Peyer's patch (tissue), 4 donors: Measurements from ENCODE around the gene CFAP97D1.

Experiments used
- POLR2A ChIP-seq, 2 donors: fragments of 450-650 bp; IDR thresholded peaks; one replicate each; pipeline ENCODE4 v1.5.1; 2017; ENCODE audit warnings: antibody characterized with exemption in 2 of 2, mild to moderate bottlenecking in 2 of 2, moderate library complexity in 2 of 2
- TF ChIP-seq, protein P1 (sequence below), 6 experiments: fragments of 450-650 bp in 4 of 6; fragments of 200-600 bp in 2 of 6; sonication (generic) in 1 of 6; IDR thresholded peaks; one replicate each; pipeline ENCODE4 v1.5.1; 2017 to 2019; ENCODE audit warnings: antibody characterized with exemption in 6 of 6, mild to moderate bottlenecking in 3 of 6, moderate library complexity in 1 of 6

DNA sequence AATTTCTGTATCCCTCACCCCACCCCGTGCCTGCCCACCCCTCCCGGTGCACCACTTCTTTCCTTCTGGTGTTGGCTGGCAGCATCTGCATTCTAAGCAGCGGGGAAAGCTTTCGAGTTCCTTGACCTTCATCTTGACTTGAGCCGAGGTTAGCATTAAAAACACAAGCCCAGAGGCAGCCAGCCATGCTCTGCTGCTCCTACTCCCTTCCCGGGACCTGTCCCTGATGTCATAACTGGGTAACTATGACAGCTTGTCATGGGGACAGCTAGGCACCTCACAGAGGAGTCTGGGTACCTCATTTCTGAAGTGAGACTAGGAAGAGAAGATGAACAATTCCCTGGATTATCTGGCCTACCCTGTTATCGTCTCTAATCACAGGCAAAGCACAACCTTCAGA, at the start of gene CFAP97D1:
- TF ChIP-seq, protein P1, sequence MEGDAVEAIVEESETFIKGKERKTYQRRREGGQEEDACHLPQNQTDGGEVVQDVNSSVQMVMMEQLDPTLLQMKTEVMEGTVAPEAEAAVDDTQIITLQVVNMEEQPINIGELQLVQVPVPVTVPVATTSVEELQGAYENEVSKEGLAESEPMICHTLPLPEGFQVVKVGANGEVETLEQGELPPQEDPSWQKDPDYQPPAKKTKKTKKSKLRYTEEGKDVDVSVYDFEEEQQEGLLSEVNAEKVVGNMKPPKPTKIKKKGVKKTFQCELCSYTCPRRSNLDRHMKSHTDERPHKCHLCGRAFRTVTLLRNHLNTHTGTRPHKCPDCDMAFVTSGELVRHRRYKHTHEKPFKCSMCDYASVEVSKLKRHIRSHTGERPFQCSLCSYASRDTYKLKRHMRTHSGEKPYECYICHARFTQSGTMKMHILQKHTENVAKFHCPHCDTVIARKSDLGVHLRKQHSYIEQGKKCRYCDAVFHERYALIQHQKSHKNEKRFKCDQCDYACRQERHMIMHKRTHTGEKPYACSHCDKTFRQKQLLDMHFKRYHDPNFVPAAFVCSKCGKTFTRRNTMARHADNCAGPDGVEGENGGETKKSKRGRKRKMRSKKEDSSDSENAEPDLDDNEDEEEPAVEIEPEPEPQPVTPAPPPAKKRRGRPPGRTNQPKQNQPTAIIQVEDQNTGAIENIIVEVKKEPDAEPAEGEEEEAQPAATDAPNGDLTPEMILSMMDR (IDR thresholded peaks at IDR 0.05): no peak
- TF ChIP-seq POLR2A (IDR thresholded peaks at IDR 0.05): no peak
